NCI-H82 treated with DMSO at 0.1 percent for 48 hours (cell line): Measurements from ENCODE around the gene SLC34A3.
A peak's percentile ranks its signal among the peaks of the same experiment; 100 is the strongest.

ENCODE experiments used
- DNase-seq: peaks from one replicate; lab custom pipeline; 2025; ENCODE audit not compliant: unreplicated experiment; lab: John Stamatoyannopoulos, UW

SLC34A3 gene

GRCh38 chr9:137217276-137218211 lies 13.2 kb upstream of the SLC34A3 start:
- no peak for DNase-seq

- DNase-seq, result no peak
Measured at GRCh38 chr9:137218212-137218753, 12.4 kb upstream of the SLC34A3 start.

GRCh38 chr9:137218754-137219271 lies 11.9 kb upstream of the SLC34A3 start:
- no peak for DNase-seq

GRCh38 chr9:137219757-137220316 lies 10.9 kb upstream of the SLC34A3 start:
- no peak for DNase-seq

GRCh38 chr9:137220317-137221094 lies 10.2 kb upstream of the SLC34A3 start:
- DNase-seq, result no peak

- no peak for DNase-seq
Measured at GRCh38 chr9:137221095-137221505, 9.6 kb upstream of the SLC34A3 start.

GRCh38 chr9:137221506-137222111 lies 9.1 kb upstream of the SLC34A3 start:
- no peak for DNase-seq

GRCh38 chr9:137222190-137223077 lies 8.3 kb upstream of the SLC34A3 start, which contains the start of gene RNF208:
Gene RNF208, minus strand, starts transcription at chr9:137222240. Its CDS starts 1,028 bp downstream, at chr9:137221212.
- no peak for DNase-seq

GRCh38 chr9:137223078-137223970 lies 7.4 kb upstream of the SLC34A3 start:
- peak; percentile 85 for DNase-seq

- no peak for DNase-seq
Measured at GRCh38 chr9:137224830-137225694, 5.6 kb upstream of the SLC34A3 start, which contains the start of gene CYSRT1. Gene CYSRT1, plus strand, starts transcription at chr9:137225174. Its CDS starts 448 bp downstream, at chr9:137225622.

- no peak for DNase-seq
Measured at GRCh38 chr9:137225699-137226331, 4.9 kb upstream of the SLC34A3 start.

GRCh38 chr9:137226338-137227053 lies 4.2 kb upstream of the SLC34A3 start:
- DNase-seq, result no peak

- DNase-seq, result no peak
Measured at GRCh38 chr9:137227054-137227852, 3.4 kb upstream of the SLC34A3 start, which contains the start of gene RNF224. Gene RNF224, plus strand, starts transcription at chr9:137227502. Its CDS starts 834 bp downstream, at chr9:137228336.

- no peak for DNase-seq
Measured at GRCh38 chr9:137227853-137228505, 2.7 kb upstream of the SLC34A3 start.

- DNase-seq, result no peak
Measured at GRCh38 chr9:137228506-137228967, 2.2 kb upstream of the SLC34A3 start.
